ENCODE results near the gene ST6GALNAC1. TPM values are rescaled to one million over a fixed set of nuclear protein-coding genes. Genes with fewer than 3 reads are reported as not detected.
"Not testable (repeated sequence)": the region's sequence is repeated elsewhere in the genome, so short reads cannot be mapped to it uniquely, and the experiment has no call there.

The ST6GALNAC1 gene
- total RNA-seq, 1 experiment from 2014 or later, result not detected

DNA sequence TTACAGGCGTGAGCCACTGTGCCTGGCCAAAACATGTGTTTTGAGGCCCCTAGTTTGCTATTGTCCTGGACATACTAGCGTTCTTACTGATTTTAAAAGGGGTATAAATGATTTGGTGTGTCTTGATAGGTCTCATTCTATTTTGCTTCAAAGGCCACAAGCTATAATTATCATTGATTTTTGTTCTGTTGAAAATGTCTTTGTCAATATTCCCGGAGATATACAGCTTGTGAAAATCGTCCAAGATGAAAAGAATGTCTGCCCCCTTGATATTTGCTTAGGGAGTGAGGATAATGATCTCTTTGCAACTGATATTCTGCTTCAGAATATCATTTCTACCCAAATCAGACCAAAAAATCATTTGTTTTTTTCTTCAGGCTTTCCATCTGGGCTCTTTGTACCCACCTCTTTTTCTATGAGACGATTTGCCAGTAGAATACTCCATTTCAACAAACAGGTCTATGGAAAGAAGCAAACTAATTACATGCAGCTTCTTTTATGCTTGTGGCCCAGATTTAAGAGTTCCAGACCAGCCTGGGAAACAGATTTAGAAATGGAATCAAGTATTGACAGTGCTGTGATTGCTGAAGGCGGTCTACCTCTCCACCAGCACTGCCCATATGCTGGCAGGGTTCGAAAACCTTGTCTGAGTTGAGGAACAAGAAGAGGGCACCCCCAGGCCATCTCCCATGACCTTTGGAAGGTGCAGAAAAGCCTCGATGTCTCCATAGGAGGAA lies 14.1 kb upstream of the ST6GALNAC1 start:
- no peak for DNase-seq (ENCODE audit: low spot score)
- in situ Hi-C loops (cut with HindIII; ENCODE audit: low sequenced_read_pairs), result no loop called here

DNA sequence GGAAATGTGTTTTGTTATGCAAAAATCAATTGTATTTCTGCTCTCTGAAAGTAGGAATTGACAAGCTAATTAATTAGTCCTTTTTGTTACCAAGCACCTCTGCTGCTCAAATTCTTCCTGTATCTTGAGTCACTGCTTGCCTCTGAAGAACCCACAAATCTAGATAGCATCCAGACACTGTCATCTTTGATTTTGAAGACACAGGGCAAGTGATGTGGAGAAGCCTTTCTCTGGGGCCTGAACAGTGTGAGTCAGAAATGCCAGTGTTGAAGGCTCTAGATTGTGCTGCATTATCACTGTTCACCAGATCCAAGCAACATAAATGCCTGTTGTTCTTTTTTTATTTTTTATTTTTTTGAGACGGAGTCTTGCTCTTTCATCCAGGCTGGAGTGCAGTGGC lies 10.9 kb upstream of the ST6GALNAC1 start:
- in situ Hi-C loops (cut with HindIII; ENCODE audit: low sequenced_read_pairs), result no loop called here
- DNase-seq (ENCODE audit: low spot score), result no peak

DNA sequence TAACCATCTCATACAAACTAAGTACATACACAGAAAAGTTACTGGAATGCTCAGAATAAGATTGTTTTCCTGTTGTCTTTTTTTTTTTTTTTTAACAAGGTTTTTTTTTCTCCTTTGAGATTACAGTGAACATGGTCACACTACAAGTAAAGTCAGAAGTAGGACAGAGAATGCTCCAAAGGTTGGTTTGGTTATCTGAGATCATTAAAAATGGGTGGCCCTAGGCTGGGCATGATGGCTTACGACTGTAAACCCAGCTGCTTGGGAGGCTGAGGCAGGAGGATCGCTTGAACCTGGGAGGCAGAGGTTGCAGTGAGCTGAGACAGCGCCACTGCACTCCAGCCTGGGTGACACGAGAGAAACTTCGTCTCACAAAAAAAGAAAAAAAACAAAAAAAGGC lies 6.9 kb upstream of the ST6GALNAC1 start:
- no peak for DNase-seq (ENCODE audit: low spot score)
- in situ Hi-C loops (cut with HindIII; ENCODE audit: low sequenced_read_pairs), result no loop called here

DNA sequence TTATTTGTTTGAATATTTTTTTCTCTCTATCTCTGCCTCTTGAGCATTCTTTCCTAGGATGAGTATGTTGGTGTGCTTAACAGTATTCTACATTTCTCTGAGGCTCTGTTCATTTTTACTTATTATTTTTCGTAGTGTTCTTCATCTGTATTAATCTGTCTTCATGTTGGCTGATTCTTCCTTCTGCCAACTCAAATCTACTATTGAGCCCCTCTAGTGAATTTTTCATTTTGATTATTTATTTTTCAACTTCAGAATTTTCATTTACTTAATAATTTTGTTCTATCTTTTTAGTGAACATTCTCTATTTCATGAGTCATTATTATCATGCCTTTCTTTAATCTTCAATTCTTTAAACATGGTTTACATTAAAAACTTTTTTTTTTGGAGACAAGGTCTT lies 3.2 kb upstream of the ST6GALNAC1 start:
- in situ Hi-C loops (cut with HindIII; ENCODE audit: low sequenced_read_pairs), result no loop called here
- no peak for DNase-seq (ENCODE audit: low spot score)

DNA sequence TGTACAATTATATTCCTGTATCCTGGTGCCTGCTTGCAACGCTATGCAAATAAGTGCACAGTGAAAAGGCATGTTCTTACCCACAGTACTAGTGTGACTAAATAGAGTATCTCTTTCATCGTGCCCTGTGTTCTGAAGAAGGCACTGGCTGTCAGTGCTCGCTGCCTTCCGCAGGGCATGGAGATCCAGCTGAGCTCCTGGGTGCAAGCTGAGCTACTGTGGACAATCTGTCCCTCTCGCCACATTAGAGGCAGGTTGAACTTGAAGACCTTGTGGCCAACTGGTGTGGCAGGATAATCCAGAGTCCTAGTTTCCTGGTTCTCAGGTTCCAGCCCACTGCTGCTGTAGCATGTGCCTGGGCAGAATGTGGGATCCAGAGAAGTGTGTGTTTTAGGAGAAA lies 1.9 kb upstream of the ST6GALNAC1 start:
- in situ Hi-C loops (cut with HindIII; ENCODE audit: low sequenced_read_pairs), result no loop called here
- DNase-seq (ENCODE audit: low spot score), result no peak

DNA sequence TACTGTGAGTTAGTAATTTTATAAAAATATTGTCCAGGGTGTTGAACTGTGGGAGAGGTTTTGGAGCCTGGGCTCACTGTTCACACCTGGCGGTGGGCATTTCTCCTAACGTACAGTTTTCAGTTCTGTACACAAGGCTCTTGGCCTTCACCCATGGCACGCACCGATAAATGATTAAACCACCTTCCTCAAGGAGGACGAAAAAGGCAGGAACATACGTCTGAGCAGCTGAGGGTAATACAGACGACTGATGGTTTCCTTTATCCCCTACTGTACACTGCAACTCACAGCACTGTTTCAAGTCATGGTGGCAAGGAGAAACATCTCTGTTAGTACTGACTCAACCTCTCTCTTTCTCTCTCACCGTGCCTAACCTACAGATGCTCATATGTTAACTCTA lies 1.4 kb upstream of the ST6GALNAC1 start:
- DNase-seq (ENCODE audit: low spot score), result no peak

DNA sequence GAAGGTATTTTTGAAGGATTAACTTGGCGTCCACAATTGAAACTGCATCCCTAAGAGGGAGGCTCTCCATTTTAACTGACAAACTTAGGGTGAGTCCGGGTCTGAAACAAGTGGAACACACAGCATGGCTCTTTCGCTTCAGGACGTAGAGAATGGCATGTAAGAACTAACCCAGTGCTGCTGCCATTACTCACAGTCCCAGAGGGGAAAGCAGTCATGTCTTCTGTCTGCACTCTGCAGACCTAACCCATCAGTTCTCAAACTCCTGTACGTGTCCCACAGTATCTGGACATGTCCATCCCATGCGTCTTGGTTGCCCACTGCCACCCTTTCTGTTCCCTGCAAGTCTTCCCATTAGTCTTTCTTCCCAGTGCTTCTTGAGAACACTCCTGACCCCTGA lies 563 bp downstream of the ST6GALNAC1 start:
- in situ Hi-C loops (cut with HindIII; ENCODE audit: low sequenced_read_pairs), result no loop called here
- no peak for DNase-seq (ENCODE audit: low spot score)

More for the DNA sequence above, 1.4 kb upstream of the ST6GALNAC1 start:
- in situ Hi-C loops (cut with HindIII; ENCODE audit: low sequenced_read_pairs), result no loop called here

DNA sequence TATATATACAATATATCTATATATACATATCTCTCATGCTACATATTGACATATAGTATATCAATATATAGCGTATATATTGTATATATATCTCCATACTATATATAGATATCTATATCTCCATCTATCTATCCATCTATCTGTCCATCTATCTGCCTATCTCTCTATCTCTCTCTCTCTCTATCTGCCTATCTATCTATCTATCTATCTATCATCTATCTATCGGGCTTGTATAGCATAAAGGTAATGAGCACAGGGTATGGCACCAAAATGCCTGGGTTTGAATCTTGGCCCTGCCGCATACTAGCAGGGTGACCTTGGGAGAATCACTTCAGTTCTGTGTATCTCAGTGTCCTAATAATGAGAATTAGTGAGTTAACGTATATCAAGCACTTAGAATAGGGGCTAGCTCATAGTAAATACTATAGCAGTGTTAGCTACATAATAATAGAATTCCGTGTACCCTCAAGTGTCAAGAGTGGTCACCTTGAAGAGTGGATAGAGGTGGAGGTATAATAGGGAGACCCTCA lies 1.5 kb downstream of the ST6GALNAC1 start:
- DNase-seq (ENCODE audit: low spot score), result no peak
- in situ Hi-C loops (cut with HindIII; ENCODE audit: low sequenced_read_pairs), result no loop called here

DNA sequence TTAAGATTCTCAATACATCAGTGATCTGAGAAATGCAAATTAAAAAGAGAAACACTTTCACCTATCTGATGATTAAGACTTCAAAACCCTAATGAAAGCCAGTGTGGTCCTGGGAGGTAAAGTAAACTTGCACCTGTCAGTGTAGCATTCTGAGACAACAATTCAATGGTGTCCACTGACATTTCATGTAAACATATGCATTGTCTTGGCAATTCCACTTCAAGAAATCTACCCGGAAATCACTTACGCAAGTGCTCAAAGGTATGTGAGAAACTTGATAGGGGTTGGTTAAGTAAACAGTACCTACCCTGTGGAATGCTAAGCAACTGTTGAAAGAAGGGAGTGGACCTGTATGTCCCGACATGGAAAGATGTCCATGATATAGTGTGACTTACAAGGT lies 2.1 kb downstream of the ST6GALNAC1 start:
- no peak for DNase-seq (ENCODE audit: low spot score)
- in situ Hi-C loops (cut with HindIII; ENCODE audit: low sequenced_read_pairs), result no loop called here

DNA sequence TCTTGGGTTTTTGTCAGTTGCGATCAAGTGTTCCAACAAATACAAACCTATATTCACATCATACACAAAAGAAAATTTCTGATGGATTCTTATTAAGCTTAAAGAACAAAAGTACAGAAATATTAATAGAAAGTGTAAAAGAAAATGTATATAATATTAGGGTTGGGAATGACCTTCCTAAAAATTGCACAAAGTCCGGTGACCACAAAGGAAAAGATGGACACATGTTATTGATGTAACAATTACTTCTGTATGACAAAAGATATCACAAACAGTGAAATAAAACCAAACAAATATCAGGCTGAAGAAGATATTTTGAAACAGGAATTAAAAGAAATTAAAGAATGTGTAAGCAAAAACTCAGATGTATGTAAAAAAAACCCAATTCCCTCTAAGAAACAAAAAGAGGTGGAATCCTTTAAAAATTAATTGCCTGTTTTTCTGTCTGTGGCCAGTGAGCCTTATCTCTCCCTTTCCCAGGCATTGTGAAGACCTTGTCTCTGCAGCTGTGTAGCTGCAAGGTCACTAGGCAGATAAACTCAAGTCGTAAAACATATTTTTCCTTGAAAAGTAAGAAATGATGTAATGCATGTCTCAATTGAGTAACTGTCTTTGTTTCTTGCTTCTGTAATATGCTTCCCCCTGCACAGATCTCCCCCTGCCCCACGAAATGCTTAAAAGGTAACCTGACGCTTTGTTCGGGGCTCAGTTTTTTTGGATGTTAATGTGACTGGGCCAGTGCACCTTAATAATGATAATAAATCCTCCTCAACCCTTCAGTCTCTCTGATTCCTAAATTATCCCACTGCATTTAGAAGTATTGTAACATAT lies 2.8 kb downstream of the ST6GALNAC1 start:
- no peak for DNase-seq (ENCODE audit: low spot score)
- in situ Hi-C loops (cut with HindIII; ENCODE audit: low sequenced_read_pairs), result no loop called here

DNA sequence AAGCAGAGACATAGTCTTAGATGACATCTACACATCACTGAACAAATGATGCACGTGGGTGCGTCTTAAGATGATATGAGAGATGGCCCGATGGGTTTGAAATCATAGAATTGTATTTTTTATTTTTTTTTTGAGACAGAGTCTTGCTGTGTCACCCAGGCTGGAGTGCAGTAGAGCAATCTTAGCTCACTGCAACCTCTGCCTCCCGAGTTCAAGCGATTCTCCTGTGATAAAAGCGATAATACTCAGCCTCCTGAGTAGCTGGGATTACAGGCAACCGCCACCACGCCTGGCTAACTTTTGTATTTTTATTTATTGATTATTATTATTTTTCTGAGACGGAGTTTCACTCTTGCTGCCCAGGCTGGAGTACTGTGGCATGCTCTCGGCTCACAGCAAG lies 5.3 kb downstream of the ST6GALNAC1 start:
- in situ Hi-C loops (cut with HindIII; ENCODE audit: low sequenced_read_pairs), result no loop called here
- no peak for DNase-seq (ENCODE audit: low spot score)

DNA sequence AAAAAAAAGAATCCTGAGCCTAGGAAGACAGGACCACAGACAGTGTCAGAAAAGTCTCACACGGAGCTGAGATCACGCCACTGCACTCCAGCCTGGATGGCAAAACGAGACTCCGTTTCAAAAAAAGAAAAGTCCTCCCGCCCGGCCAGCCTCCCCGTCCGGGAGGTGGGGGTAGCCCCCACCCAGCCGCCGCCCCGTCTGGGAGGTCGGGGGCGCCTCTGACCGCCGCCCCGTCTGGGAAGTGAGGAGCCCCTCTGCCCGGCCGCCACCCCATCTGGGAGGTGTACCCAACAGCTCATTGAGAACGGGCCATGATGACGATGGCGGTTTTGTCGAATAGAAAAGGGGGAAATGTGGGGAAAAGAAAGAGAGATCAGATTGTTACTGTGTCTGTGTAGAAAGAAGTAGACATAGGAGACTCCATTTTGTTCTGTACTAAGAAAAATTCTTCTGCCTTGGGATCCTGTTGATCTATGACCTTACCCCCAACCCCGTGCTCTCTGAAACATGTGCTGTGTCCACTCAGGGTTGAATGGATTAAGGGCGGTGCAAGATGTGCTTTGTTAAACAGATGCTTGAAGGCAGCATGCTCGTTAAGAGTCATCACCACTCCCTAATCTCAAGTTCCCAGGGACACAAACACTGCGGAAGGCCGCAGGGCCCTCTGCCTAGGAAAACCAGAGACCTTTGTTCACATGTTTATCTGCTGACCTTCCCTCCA lies 6.9 kb downstream of the ST6GALNAC1 start:
- in situ Hi-C loops (cut with HindIII; ENCODE audit: low sequenced_read_pairs); DNase-seq (ENCODE audit: low spot score): not testable (repeated sequence)

DNA sequence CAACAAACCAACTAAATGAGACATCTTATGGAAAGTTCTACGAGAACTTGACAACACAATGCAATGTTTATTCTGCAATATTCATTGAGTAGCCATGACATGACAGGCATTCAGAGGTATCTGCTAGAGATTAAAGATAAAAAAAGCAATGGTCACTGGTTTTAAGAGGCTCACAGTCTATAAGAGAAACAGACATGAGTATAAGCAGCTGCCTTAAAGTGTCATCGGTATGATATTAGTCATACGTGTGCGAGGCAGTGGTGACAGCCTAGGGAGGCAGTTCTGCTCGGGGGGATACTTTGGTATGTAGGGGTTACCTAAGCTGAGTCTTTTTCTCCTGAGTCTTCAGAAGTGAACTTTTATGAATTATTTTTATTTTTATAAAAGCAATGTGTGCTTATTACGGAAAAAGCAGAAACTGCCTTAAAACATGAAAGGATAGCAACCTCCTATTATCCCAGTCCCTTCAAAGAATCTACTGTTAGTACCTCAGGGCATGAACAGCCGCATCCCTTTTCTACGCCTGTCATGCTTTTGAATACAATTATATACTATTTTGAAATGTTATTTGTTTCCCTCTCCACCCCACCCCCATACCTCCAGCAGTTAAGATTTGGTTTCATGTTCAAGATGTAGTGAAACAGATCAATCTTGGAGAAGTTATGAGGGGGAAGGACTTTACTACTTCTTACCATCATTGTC lies 7.7 kb downstream of the ST6GALNAC1 start:
- no peak for DNase-seq (ENCODE audit: low spot score)
- in situ Hi-C loops (cut with HindIII; ENCODE audit: low sequenced_read_pairs), result no loop called here

DNA sequence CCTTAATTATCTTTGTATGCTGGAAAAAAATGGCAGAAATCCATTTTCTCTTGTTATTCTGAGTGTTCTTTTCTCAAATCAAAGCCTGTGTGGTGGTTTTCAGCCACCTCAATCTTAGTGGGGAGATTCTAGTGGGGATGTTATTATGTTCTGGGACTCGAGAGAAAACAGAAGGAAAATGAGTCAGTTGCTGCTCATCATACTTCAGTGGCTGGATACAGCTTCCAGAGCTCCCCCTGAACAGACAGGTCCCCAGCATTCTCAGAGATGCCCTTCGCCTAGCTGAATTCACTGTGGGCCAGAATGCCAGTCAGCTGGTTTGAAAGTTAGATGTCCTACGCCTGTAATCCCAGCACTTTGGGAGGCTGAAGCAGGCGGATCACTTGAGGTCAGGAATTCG lies 8.5 kb downstream of the ST6GALNAC1 start:
- in situ Hi-C loops (cut with HindIII; ENCODE audit: low sequenced_read_pairs), result no loop called here
- no peak for DNase-seq (ENCODE audit: low spot score)

DNA sequence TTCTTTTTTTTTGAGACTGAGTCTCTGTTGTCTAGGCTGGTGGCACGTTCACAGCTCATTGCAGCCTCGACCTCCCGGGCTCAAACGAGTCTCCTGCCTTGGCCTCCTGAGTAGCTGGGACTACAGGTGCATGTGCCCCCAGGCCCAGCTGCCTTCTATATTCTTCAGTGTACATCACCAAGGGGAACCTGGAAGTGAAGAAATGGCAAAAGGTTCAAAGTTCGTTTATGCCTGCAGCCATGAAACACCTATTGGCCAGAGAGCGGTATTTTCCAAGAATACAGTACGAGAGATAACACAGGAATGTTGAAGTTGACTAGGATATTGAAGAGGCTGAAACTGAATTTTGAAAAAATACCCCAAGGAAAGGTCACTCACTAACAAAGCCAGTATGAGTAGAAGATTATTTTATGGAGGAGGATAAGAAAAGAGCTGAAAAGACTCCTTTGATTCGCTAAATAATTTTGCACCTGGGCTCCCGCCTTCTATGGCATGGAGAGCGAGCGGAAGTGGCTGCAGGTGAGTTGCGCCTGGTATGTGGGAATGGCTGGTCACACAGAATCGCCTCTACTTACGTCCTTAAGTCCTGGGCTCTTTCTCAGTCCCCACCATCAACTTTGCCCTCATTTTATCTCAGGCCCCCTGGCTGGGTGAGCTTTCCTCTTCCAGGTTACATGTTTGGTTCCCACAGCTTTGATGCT lies 9.8 kb downstream of the ST6GALNAC1 start:
- no peak for DNase-seq (ENCODE audit: low spot score)
- in situ Hi-C loops (cut with HindIII; ENCODE audit: low sequenced_read_pairs), result no loop called here

DNA sequence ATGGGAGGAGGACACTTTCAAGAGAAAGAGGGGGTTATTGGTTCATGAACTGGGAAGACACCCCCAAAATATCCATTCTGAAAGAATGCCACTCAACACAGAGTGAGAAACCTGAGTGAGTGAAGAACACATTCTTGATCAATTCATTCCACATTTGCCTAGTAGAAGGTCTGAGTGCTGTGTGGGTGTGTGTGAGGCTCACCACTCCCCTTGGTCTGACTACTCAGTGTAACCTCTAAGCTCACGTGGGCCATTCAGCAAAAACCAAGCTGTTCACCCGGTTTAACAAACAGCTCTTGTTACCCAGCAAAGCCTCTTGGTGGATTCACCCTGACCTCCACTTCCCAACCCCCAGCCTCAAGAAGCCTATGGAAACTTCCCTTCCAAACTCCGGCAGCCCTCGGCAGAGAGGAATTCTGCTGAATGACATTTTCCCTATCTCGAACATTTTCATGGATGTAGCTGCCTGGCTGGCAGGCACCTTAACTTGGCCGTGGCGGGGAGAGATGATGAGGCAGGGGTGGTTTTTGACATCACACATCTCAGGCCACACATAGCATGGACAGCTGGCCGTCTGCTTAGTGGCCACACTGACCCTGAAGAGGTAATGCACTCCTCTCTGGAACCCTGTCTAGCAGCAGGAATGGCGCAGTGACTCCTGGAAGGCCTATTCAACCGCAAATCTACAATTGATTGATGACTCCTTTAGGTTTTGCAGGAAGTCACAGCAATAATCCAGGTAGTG lies 11.6 kb downstream of the ST6GALNAC1 start:
- in situ Hi-C loops (cut with HindIII; ENCODE audit: low sequenced_read_pairs), result no loop called here
- no peak for DNase-seq (ENCODE audit: low spot score)

DNA sequence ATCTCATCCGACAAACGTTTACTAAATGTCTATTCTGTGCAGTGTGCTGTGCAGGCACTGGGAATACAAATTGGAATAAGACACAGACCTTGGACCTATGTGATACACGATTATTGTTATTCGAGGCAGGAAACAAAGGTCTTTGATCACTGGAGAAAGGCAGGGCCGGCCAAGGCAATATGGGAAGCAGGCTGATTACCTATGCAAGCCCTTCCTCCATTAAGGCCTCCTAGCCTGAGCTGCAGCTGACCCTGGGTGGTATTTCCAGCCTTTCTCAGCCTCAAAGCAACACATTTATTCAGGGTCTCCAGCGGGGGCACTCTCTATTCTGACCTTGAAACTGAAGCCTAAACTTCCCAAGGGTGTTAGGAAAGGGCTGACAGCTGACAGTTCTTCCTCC lies 13.4 kb downstream of the ST6GALNAC1 start:
- no peak for DNase-seq (ENCODE audit: low spot score)
- in situ Hi-C loops (cut with HindIII; ENCODE audit: low sequenced_read_pairs), result no loop called here

DNA sequence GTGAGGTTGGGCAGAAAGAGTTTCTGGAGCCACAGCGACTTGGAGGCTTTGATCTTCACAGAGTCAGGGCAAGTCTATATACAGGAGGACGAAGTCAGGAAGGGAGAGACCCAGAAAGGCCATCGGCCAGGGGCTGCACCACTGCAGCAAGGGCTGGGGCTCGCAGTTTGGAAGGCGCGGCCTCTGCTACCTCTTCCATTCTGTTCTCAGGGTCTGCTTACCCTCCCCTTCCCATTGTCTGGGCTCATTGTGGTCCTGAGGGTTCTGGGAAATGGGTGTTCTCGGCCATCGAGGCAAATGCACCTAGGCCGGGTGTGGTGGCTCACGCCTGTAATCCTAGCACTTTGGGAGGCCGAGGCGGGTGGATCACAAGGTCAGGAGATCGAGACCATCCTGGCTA lies 16.0 kb downstream of the ST6GALNAC1 start:
- no peak for DNase-seq (ENCODE audit: low spot score)
- in situ Hi-C loops (cut with HindIII; ENCODE audit: low sequenced_read_pairs), result no loop called here
